HG03280 (cell line): ENCODE data around the gene SLFN5.
A peak's percentile ranks its signal among the peaks of the same experiment; 100 is the strongest.
"Not testable (repeated sequence)": the region's sequence is repeated elsewhere in the genome, so short reads cannot be mapped to it uniquely, and the experiment has no call there.

Source experiments
- ATAC-seq: cut with Tn5 transposase; IDR thresholded peaks from one replicate; pipeline ENCODE4 v1.9.1; 2021; ENCODE audit warnings: mild to moderate bottlenecking, moderate library complexity; ENCODE audit not compliant: unreplicated experiment

The SLFN5 gene

DNA sequence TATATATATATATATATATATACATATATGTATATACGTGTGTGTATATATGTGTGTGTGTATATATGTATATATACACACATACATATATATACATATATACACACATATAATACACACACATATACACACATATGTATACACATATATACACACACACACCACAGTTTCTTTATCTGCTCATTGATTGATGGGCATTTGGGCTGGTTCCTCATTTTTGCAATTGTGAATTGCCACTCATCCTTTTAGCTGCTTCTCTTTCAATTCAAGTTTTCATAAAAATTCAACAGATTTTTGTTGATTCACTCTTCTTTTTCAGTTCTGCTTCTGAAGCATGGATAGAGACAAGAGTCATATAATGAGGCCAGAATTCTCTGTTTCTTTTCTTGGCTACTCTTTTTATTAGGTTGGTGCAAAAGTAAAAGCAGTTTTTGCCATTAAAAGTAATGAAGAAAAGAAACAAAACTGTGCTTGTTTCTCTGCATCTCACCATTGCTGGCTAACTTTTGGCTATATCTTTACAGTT, 44.5 kb downstream of the SLFN5 start:
- no peak for ATAC-seq

DNA sequence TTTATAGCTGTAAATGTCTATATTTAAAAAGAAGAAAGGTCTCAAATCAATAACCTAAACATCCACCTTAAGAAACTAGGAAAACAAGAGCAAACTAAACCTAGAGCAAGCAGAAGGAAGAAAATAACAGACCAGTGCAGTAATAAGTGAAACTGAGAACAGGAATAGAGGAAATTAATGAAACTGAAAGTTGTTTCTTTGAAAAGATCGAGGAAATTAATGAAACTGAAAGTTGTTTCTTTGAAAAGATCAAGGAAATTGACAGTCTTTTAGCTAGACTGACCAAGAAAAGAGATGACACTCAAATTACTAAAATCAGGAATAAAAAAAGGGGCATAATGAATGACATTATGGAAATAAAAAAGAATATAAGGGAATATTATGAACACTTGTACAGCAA, 46.4 kb downstream of the SLFN5 start:
- ATAC-seq: no peak

DNA sequence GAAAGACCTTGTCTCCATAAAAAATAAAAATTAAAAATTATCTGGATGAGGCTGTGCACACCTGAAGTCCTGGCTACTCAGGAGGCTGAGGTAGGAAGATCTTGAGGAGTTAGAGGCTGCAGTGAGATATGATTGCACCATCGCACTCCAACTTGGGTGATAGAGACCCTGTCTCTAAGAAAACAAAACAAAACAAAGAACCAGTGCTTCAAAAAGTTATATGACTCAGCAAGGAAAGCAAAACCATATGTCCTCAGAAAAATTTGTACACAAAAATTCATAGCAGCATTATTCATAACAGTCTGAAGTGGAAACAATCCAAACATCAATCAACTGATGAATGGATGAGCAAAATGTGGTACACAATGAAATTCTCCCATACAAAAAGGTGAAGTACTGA, 48.9 kb downstream of the SLFN5 start:
- ATAC-seq: no peak

DNA sequence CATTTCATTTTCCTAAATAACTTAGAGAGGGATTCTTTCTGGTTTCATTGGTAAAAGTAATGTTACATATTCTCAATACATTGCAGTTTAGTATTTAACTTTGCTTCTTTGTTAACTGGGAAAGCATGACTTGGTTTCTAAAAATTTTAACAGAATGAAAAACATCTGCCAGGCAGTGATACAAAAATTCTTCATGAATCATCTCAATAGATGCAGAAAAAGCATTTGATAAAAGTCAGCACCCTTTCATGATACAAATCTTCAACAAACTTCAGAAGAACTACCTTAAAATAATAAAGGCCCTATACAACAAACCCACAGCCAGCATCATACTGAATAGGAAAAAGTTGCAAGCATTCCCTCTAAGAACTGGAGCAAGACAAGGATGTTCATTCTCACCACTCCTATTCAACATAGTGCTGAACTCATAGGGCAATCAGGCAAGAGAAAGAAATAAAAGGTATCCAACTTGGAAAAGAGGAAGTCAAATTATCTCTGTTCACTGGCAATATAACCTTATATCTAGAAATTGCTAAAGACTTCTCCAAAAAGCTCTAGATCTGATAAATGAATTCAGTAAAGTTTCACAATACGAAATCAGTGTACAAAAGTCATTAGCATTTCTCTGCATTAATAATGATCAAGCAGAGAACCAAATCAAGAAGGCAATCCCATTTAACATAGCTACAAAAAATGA, 50.4 kb downstream of the SLFN5 start:
- no peak for ATAC-seq

DNA sequence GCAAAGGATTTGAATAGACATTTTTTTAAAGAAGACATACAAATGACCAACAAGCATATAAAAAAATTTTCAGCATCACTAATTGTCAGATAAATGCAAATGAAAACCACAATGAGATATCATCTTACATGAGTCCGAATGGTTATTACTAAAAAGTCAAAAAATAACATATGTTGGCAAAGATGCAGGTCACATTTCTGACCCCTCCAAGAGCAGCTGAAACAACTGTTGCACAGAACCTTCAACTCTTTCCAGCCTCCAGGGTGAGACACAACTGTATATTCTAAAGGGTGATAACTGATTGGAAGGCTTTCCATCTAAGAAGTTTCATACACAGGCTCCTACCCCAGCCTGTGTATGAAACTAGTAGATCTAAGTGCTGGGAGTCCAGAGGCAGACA, 51.9 kb downstream of the SLFN5 start:
- ATAC-seq: no peak

DNA sequence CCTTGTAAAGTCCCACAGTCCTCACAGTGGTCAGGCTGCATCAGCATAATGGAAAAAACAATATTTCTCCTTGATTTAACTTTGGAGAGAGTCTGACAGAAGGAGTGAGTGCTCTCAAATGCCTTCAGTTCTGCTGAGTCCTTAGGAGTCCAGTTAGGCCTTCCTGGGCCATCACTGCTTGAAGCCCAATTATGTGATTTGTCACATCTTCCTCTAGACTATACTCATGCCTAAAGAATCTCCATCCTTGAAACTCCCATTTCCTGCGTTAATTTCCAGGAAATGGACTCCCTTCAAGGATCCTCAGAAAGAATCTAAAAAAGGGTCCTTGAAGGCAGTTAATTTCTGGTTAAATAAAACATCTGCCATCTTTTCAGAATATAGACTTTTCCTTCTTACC, 52.8 kb downstream of the SLFN5 start:
- ATAC-seq: no peak

DNA sequence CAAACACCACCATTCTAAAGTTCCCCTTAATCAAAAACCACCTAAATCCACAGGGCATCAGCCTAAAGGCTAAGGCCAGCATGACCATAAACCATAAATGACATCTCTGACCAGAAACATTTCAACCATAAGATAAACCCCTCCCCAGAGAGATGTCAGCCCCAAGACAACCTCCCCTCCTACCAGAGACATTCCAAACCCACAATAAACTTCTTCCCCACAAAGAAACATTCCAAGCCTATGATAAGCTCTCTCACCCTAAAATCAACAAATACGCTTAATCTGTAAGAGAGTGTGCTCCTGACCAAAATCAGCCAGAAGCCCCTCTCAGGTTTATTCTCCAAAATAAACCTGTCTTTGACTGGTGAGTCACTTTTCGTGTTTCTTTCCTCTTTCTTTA, 54.8 kb downstream of the SLFN5 start:
- no peak for ATAC-seq

DNA sequence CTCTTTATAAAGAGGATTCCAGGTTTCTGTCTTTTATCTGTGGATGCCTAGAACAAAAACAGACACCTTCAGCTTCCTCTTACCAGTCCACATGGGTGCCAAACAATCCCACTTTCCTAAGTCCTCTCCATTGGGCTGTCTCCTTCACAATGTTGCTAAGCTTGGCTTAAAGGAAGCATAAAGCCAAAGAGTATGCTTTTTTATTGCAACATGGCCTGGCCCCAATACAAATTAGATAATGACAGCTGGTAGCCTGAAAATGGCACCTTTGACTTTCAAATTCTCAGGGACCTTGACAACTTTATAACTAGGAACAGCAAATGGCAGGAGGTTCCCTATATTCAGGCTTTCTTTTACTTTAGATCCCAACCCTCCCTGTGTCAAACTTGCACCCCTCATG, 55.8 kb downstream of the SLFN5 start:
- ATAC-seq: no peak

DNA sequence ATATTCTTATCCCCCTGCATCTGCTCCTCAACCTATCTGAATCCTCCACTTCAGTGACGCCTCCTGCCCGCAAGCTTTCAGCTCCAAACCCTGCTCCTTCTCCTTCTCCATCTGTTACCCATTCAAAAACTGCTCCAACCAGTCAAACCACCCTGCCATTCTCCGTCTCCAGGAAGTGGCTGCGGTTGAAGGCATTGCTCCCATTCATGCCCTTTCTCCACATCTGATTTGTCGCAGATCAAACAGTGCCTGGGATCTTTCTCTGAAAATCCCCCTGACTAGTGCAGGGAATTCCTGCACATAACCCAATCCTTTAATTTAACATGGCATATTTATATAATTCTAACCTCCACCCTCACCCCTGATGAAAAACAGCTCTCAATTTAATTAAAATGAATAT, 56.3 kb downstream of the SLFN5 start:
- no peak for ATAC-seq

DNA sequence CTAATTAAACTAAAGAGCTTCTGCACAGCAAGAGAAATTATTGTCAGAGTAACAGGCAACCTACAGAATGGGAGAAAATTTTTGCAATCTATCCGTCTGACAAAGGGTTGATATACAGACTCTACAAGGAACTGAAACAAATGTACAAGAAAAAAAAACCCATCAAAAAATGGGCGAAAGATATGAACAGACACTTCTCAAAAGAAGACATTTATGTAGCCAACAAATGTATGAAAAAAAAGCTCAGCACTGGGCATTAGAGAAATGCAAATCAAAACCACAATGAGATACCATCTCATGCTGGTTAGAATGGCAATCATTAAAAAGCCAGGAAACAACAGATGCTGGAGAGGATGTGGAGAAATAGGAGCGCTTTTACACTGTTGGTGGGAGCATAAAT, 66.5 kb downstream of the SLFN5 start:
- ATAC-seq: not testable (repeated sequence)

DNA sequence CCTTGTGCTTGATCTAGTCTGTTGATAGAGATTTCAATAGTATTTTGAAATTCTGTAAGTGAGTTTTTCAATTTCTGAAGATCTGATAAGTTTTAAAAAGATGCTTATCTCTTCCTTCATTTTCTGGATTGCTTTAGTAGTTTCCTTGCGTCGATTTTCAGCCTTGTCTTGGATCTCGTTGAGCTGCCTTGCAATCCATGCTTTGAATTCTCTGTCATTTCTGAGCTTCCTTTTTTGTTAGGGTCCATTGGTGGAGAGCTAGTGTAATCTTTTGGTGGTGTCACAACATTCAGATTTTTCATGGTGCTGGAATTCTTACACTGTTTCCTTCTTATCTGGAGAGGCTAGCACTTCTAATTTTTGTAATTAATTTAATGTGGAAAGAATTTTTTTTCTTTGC, 69.5 kb downstream of the SLFN5 start:
- no peak for ATAC-seq

DNA sequence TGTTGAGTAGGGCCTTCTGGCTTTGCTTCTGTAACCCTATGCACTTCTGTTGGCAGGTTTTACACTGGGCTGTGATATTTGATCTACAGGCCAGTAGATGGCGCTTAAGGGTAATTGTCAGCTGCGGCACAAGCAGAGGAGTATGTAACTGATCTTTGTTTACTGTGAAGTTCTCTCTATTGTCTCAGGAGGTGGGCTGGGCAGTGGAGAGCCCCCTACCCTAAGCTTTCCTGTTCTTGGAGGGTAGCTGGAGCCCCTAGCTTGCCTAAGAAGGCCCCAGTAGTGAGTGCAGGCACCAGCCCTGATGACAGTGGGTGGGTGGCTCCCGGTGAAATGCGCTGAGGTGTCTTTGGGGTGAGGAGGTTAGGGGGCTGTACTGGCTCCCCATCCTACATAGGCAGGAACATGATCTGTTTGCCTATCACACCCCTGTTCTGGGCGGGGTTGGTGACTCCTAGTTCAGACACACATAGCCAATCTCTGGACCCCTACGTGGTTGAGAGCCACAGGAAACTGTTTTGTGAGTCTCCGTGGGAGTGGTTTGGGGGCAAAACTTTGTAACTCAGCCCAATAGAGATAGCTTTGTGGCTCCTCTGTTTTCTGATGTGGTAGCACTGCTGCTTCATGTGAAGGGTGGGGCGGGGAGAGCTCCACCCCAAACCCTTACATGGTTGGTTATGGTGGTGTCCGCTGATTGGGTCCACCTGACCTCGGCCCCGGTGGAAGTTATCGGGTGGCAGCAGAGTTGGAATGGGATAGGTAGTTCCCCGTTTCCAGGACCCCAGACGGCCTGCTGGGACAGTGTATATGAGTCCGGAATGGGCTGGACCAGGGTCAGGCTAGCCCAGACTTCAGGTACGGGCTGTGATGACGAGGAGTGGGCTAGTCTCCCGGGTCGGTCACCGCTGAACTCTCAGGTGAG, 70.2 kb downstream of the SLFN5 start:
- peak; percentile 70 for ATAC-seq

DNA sequence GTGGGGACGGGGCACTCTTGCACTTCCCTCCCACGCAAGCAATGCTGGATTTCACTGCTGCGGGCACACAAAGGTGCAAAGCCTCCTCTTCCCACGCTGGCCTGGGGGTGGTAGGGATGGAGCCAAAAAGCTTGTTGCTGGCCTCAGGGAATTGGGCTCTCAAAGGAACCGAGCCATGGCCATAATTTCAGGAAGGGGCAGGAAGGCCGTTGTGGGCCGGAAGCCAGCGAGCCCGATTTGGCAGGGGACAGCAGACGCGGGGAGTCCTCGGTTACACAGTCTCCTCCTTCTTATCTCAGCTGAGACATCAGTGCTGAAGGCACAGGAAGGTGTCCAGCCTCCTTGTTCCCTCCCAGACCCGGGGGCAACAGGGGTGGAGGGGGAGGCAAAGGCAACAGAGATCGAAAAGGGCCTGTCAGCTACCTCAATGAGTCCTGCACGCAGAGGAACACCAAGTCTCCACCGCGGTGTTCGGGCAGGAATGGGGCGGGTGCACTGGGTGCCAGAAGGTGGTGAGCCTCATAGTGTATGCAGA, 71.1 kb downstream of the SLFN5 start:
- ATAC-seq: no peak

DNA sequence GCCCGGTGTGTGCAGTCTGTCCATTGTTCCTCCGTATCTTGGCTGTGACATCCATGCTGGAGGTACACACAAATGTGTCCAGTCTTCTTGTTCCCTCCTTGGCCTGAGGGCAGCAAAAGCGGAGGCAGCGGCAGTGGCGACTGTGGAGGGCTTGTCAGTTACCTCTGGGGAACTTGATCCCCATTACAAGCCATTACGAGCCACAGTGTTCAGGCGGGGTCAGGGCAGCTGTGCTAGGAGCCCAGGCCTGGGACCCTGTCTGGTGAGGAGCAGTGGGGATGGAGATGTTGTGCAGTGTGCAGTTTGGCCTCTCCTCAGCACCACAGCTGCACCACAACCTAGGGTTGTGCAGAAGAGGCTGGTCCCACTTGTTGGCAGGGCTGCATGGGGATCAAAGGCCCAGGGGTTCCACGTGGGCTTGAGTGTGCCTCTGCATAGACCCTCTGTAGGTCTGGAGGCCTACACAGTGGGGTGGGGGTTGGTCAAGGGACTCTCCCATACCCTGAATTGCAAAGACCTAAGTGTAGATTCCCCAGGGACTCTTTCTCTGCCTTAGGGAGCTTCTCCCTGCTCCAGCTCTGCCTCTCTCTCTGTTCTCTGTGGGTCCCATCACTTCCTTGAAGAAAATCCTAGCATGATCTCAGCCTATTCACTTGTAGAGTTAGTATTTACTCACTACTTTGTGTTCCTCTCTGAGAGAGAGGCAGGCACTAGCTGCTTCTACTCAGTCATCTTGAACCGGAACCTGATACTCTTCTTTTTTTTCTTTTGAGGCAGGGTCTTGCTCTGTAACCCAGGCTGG, 71.7 kb downstream of the SLFN5 start:
- ATAC-seq: no peak

DNA sequence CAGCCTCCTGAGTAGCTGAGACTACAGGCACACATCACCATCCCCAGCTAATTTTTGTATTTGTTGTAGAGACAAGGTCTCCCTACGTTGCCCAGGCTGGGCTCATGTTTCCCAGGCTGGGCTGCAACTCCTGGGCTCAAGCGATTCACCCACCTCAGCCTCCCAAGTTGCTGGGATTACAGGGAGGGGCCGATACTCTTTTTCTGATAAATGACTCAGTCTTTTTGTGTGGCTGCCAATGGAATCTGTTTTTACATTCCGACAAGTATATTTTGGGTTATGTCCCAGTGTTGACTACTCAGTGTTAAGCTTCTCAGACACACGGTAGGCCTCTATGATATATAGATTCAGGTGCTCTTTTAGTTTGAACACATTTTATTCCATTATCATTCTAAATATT, 72.4 kb downstream of the SLFN5 start:
- ATAC-seq: no peak

DNA sequence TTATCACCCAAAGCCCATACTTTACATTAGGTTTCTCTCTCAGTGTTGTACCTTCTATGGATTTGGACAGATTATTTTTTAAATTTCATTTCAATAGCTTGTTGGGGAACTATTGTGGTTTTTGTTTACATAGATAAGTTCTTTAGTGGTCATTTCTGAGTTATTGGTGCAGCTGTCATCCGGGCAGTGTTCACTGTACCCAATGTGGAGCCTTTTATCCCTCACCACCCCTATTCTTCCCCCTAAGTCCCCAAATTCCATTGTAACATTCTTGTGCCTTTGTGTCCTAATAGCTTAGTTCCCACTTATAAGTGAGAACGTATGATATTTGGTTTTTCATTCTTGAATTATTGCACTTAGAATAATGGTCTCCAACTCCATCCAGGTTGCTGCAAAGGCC, 73.1 kb downstream of the SLFN5 start:
- no peak for ATAC-seq

DNA sequence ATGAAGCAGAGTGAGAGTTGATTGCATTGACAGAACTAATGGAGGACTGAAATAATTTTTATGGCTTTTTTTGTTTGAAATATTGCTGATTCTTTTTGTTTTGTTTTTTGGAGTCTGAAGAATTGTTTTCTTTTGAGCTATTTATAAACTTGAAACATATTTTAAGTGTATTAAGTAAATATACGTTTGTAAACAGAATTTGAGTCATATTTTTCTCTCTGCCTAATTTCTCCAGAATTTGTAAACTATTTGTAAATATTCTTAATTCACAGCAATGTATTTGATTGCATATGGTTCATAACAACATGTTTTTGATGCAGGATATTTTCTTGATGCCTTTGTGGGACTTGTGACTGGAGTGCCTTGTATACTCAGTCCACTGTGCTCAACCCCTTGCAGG, 79.9 kb downstream of the SLFN5 start:
- no peak for ATAC-seq
